ENCODE data around the gene CEP20.

Gene CEP20

GRCh38 chr16:15834502-15834901 lies 53.9 kb downstream of the CEP20 start:
- H3K4me3 ChIP-seq (ENCODE audit: low read depth, low read length): no peak overlapping the region
- no peak for TF ChIP-seq CTCF (IDR thresholded peaks at IDR 0.05; ENCODE audit: control insufficient read depth, extremely low read depth, insufficient read depth)
- DNase-seq (ENCODE audit: low read depth): no peak

- no peak for TF ChIP-seq CTCF (IDR thresholded peaks at IDR 0.05; ENCODE audit: control insufficient read depth, extremely low read depth, insufficient read depth)
- H3K4me3 ChIP-seq (ENCODE audit: low read depth, low read length): no peak overlapping the region
- no peak for DNase-seq (ENCODE audit: low read depth)
These were observed 54.9 kb downstream of the CEP20 start for GRCh38 chr16:15833541-15833940.

DNA sequence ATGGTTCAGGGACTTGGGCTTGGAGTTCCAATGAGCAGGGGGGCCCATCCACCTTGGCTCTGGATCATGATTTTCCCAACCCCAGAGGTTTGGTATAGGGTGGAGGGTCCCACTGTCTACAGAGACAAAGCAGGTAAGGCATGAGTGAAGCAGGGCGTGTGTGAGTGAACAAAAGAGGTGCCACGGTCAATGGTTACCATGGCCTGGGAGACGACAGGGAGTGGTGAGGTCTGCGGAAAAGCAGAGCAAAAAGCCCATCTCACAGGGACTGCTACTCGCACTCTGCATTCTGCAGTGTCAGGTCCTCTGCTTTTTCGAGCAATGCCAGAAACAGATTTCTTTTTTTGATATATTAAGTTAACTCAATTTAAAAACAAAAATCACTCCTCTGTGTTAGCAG lies 56.2 kb downstream of the CEP20 start:
- H3K4me3 ChIP-seq (ENCODE audit: low read depth, low read length): no peak overlapping the region
- DNase-seq (ENCODE audit: low read depth): no peak
- no peak for TF ChIP-seq CTCF (IDR thresholded peaks at IDR 0.05; ENCODE audit: control insufficient read depth, extremely low read depth, insufficient read depth)

DNA sequence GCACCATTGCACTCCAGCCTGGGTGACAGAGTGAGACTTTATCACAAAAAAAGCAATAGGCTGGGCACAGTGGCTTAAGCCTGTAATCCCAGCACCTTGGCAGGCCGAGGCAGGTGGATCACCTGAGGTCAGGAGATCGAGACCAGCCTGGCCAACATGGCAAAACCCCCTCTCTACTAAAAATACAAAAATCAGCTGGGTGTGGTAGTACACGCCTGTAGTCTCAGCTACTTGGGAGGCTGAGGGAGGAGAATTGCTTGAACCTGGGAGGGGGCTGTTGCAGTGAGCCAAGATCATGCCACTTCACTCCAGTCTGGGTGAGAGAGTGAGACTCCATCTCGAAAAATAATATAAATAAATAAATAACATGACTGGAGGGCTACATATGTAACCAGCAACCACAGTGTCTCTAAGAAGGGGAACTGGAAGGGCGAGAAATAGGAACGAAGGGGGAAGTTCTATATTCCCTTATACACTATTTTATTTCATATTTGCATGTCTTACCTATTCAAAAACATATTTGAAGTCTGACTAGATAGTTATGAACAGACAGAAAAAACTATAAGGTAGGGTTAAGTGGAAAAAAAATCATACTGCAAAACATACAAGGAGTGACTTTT lies 57.5 kb downstream of the CEP20 start:
- no peak for DNase-seq (ENCODE audit: low read depth)
- TF ChIP-seq CTCF (IDR thresholded peaks at IDR 0.05; ENCODE audit: control insufficient read depth, extremely low read depth, insufficient read depth): no peak
- H3K4me3 ChIP-seq (ENCODE audit: low read depth, low read length): no peak overlapping the region

DNA sequence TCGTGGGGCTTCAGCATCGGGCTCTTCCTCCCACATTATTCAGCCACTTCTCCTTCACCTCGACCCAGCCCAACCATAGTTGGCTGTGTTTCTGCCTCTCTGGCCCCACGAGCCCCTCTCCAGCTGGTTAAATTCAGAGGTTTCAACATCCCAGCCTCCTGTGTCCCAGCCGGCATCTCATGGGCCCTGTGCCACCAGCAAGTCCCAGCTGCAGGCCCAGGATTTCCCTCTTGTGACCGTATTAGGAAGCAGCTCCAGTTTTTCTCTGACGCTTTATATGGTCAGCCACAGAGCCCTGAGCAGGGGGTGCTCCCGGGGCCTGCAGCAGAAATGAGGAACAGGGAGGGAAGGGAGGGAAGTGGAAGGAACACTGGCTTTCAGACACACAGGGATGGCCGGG lies 58.9 kb downstream of the CEP20 start:
- no peak overlapping the region for H3K4me3 ChIP-seq (ENCODE audit: low read depth, low read length)
- DNase-seq (ENCODE audit: low read depth): no peak
- TF ChIP-seq CTCF (IDR thresholded peaks at IDR 0.05; ENCODE audit: control insufficient read depth, extremely low read depth, insufficient read depth): no peak

GRCh38 chr16:15827709-15828343 lies 60.6 kb downstream of the CEP20 start:
- DNase-seq (ENCODE audit: low read depth): no peak
- TF ChIP-seq CTCF (IDR thresholded peaks at IDR 0.05; ENCODE audit: control insufficient read depth, extremely low read depth, insufficient read depth): no peak
- no peak overlapping the region for H3K4me3 ChIP-seq (ENCODE audit: low read depth, low read length)

DNA sequence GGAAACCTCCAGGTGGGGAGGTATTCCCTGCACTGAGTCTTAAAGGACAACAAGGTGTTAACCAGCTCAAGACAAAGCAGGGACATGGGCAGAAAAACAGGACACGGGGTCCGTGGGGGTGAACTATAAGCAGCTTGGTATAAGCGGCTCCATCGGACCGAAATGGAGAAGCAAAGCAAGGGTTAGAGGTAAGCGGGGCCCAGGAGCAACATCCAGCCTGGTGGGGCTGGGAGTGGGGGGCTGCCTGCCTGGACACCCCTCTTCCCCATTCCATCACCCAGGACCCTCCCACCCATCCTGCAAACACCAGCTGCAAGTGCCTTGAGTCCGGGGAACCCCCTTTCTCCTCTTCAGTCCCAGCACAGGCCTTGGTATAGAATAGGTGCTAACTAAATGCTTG lies 61.1 kb downstream of the CEP20 start:
- DNase-seq (ENCODE audit: low read depth): no peak
- H3K4me3 ChIP-seq (ENCODE audit: low read depth, low read length): no peak overlapping the region
- TF ChIP-seq CTCF (IDR thresholded peaks at IDR 0.05; ENCODE audit: control insufficient read depth, extremely low read depth, insufficient read depth): no peak

Data from LNCaP clone FGC (cell line).